NCI-H2227 (cell line): ENCODE measurements around the gene GRK6.
A peak's percentile ranks its signal among the peaks of the same experiment; 100 is the strongest.

Experiments
- DNase-seq: peaks from one replicate; lab custom pipeline; 2025; ENCODE audit not compliant: unreplicated experiment; lab: John Stamatoyannopoulos, UW

GRK6 gene

GRCh38 chr5:177426566-177427210 lies at the start of gene GRK6:
GRK6 (plus strand) TSS chr5:177426676; CDS start chr5:177426846, 170 bp downstream.
- DNase-seq = peak; percentile 58

GRCh38 chr5:177377851-177378776 lies 48.4 kb upstream of the GRK6 start:
- DNase-seq = no peak

DNA sequence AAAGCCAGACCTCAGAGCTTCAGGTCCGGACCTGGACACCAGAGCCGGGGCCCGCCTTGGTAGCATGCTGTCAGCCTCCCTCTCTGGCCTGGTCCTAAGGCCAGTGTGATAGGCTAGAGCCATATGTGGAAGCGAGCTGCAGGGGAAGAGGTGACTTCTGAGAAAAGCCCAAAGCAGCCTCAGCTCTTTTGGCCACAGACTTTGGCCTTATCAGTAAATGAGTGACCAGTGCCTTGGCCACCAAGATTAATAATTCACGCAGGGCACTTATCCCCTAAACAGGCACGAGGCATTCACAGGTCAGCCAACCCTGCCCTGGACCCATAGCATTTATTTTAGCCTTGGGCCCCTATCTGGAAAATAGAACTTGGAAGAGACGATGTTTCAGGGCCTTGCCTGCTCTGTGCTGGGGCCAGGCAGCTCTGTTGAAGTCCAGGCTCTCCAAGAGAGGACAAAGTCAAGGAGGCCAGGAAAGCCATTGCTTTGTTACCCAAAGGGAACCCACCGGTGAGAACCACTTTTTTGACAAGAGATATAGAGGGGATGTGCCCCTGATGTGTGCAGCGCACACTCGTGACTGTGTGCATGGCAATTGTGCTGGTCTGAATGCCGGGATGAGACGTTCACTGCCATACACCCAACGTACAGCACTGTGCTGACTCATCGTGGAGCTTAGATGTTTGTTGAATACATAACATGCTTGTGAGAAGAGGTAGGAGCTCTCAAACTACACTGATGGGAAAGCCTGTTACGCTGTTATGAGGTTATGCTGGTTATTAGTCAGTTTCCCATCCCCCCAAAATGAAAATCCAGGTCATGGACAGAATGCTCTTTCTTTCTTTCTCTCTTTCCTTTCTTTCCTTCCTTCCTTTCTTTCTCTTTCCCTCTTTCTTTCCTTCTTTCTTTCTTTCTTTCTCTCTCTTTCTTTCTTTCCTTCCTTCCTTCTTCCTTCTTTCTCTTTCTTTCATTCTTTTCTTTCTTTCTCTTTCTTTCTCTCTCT lies 47.3 kb upstream of the GRK6 start:
- no peak for DNase-seq

DNA sequence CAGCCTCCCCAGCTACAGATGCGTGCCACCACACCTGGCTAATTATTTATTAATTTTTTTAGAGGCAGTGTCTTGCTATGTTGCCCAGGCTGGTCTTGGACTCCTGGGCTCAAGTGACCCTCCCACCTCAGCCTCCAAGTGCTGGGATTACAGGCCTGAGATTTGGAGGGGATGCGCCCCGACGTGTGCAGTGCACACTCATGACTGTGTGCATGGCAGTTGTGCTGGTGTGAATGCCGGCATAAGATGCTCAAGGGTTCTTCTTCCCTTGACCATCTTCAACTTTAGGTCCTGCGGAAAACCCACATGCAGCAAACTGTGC lies 45.7 kb upstream of the GRK6 start:
- DNase-seq = no peak

- no peak for DNase-seq
These were observed 44.0 kb upstream of the GRK6 start for GRCh38 chr5:177382423-177383029.

DNA sequence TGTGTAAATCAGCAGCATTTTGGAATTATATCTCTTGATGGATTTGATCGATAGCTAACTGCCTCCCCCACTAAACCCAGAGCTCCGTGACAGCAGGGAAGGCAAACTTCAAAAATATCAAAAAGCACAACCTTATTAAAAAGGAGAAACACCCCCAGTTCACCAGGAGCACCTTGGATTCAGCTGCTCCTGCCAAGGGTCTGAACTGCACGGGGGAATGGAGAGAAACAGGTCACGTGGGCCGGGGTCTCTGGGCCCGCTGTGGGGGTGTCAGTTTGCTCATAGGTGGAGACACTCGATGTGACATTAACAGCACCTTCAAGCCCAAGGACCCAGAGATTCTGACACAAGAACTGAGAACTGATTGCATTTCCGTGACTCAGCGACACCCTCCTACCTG lies 43.3 kb upstream of the GRK6 start:
- DNase-seq = no peak

DNA sequence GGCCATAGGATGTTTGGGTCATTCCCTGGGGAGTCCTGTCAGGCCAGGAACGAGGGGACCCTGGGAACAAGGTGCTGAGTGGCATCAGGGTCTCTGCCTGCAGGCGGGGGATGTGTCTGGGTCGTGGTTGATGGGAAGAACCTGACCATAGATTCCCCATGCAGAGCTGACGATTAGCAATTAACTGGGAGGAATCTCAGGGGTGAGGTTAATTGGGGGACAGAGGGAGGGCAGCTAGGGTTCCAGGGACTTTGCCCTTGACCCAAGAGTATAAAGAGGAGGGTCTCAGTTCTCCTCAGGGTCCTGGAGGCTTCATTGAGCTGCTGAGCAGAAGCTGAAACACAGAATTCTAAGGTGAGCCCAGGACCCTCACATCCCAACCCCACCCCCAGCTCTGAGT lies 42.3 kb upstream of the GRK6 start, which contains the start of gene SLC34A1:
Gene SLC34A1 (plus strand): TSS at position 301 of the 400 bp plus-strand sequence. CDS start 1,308 bp downstream, outside the sequence.
- no peak for DNase-seq

- no peak for DNase-seq
These were observed 40.8 kb upstream of the GRK6 start for GRCh38 chr5:177385720-177386119.

GRCh38 chr5:177386542-177386941 lies 39.9 kb upstream of the GRK6 start:
- DNase-seq = no peak

GRCh38 chr5:177387405-177387804 lies 39.1 kb upstream of the GRK6 start:
- no peak for DNase-seq

GRCh38 chr5:177388521-177389052 lies 37.9 kb upstream of the GRK6 start:
- DNase-seq = no peak

DNA sequence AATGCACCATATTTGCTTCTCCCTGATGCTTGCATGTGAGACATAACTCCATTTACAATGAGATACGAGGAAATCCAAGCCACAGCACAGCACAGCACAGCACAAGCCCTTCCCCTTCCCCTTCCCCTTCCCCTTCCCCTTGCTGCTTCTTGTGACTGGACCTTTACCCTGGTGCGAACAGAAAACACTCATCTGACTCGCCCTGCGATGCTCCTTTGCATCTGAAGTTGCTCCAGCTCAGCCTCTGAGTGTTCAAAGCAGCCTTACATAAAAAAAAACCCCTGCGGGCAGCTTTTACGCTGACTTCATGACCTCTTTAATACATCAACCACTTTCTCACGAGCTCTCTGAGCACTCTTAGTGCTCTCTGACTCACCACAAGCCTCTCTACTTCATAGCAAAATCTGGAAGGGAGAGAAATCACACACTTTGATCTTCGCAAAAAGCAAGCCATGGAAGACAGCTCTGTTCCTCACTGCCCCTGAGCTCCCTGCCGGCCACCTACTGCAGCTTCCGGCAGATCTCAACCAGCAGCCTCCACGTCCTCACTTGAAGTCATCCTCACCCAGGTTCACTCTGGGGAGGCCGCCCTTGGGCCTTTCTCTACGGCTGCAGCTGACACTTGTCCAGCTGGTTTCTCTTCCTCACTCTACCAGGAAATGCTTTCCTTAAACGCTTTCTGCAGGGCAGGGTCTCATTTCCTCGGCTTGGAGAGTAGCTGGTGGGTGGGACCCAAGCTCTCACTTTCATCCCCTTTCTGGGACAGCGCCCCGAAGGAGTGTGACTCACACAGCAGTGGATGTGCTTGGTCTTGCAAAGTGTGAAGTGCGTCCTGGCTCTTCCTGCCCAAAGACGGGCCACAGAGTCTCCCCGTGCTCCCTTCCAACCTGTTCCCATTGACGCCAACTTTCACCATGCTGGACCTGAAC lies 37.0 kb upstream of the GRK6 start:
- DNase-seq = no peak

DNA sequence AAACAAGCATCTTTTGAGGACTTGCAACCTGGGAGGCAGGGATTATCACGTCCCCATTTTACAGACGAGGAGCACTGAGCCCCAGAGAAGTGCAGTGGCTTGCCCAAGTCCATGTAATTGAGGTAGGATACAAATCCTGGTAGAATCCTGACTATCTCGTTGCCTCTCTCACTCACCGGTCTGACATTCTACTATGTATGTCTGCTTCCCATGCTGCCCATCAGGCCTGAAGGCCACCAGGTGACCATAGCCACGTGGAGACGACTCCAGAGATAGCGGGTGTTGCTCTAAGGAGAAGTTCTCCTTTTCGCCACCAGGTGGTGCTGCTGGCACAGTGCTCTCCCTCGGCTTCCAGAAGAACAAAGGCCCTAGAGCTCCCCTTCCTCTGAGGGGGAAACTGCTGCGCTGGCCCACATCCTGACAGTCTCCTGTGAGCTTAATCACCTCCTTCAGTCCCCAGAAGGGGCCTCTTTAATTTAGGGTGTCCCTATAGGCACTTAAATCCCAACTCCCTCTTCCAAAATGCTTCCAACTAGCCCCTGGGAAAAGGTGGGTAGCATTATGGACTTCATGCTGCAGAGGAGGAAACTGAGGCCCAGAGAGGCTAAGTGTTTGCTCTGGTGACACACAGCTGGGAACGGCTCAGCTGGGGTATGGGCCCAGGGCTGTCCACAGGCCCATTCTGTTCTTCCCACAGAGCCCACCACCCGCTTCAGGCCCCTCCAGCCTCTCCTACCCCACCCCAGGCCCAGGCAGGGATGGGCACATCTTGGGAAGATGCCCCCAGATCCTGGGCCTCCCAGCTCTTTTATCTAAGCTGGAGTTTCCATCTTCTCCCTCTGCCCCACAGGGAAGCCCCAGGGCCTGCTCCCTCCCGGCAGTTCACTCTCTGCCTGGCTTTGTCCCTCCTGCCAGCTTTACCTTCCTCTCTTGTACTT lies 35.8 kb upstream of the GRK6 start:
- peak; percentile 86 for DNase-seq

GRCh38 chr5:177392765-177393164 lies 33.7 kb upstream of the GRK6 start:
- DNase-seq = no peak

GRCh38 chr5:177393206-177393765 lies 33.2 kb upstream of the GRK6 start:
- no peak for DNase-seq

DNA sequence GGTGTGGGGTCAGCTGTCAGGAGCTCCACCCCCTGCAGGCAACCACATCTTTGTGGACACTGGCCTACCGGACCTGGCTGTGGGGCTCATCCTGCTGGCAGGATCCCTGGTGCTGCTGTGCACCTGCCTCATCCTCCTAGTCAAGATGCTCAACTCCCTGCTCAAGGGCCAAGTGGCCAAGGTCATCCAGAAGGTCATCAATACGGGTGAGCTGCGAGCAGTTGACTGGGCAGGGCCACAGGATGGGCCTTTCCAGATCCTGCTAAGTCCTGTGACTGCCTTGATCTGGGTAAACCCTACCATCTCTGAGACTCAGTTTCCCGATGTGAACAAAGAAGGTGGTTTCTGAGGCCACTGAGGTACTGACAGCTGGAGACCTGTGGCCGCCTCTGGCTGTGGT lies 32.5 kb upstream of the GRK6 start:
- no peak for DNase-seq

DNA sequence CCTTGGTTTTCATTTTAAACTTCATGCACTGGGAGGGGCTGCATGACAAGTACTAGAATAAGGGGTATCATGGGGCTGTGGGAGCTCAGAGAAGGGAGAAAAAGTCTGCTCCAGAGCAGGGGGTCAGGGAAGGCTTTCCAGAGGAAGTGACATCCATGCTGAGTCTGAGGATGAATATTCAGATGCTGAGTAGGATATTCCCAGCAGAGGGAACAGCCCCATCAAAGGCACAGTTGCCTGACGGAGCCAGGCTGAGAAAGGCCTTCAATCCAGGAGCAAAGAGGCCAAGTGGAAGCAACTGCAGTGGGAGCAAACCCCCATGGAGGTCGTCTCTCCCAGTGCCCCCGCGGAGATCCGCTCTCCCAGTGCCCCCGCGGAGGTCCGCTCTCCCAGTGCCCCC lies 30.4 kb upstream of the GRK6 start:
- DNase-seq = no peak

- DNase-seq = no peak
These were observed 29.7 kb upstream of the GRK6 start for GRCh38 chr5:177396807-177397206.
